ENCODE results near the gene ABCG4. TPM values are rescaled to one million over a fixed set of nuclear protein-coding genes. Genes with fewer than 3 reads are reported as not detected.

ABCG4 gene
- total and polyA plus RNA-seq, 9 of the 15 experiments (the other 6 are each of a cell fraction or from before 2014, with no cell fraction given), result 0.03 to 0.11 (median 0.07) TPM; not detected in 4

DNA sequence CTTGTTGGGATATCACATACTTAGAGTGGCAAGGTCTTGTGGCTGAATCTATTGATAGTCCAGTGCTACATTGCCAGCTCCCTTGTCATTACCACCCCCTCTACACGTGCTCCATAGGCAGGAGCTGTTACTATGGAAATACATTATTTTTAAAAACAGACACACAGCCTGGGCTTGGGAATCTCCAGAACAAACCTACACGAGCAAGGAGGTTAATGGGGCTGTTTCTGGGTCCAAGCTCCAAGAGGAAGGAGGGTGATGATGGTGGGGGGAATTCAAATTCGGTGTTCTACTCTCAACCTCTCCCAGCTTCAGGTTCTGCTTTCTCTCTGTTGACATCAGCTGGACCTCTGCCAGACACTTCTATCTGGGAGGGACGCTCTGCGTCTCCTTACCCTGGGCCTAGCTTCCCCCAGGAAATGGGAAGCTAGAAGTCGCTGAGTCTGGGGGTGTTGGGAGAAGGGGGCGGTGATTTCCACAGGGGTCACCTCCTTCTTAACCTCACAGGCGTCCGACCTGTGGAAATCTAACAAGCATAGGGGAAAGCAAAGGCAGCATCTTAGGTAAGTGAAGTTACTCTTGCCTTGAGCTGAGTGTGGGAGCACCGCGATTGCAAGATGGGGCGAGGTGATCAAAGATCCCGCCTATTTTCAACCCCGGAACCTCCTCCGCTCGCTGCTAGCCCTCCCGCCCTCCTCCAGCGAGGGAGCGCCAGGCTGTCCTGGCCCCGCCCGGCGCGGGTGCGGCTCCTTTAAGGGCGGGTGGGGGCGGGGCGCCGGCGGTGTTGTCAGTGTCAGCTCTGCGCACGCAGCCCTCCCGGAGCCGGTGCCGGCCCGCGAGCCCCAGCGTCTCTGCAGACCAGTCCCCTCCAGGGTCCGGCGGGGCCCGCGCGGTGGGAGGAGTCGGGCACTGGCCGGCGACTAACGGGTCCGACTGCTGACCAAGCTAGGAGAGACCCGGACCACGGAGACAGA is 42.0 kb upstream of the ABCG4 start, which contains the start of gene C2CD2L (continued):
- no peak for TF ChIP-seq ZNF41 (CRISPR knock-in tag; conservative IDR thresholded peaks at IDR 0.05)
- TF ChIP-seq, protein P1, sequence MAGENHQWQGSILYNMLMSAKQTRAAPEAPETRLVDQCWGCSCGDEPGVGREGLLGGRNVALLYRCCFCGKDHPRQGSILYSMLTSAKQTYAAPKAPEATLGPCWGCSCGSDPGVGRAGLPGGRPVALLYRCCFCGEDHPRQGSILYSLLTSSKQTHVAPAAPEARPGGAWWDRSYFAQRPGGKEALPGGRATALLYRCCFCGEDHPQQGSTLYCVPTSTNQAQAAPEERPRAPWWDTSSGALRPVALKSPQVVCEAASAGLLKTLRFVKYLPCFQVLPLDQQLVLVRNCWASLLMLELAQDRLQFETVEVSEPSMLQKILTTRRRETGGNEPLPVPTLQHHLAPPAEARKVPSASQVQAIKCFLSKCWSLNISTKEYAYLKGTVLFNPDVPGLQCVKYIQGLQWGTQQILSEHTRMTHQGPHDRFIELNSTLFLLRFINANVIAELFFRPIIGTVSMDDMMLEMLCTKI (IDR thresholded peaks at IDR 0.05; ENCODE audit: partially characterized antibody), result no peak
- TF ChIP-seq, protein P2, sequence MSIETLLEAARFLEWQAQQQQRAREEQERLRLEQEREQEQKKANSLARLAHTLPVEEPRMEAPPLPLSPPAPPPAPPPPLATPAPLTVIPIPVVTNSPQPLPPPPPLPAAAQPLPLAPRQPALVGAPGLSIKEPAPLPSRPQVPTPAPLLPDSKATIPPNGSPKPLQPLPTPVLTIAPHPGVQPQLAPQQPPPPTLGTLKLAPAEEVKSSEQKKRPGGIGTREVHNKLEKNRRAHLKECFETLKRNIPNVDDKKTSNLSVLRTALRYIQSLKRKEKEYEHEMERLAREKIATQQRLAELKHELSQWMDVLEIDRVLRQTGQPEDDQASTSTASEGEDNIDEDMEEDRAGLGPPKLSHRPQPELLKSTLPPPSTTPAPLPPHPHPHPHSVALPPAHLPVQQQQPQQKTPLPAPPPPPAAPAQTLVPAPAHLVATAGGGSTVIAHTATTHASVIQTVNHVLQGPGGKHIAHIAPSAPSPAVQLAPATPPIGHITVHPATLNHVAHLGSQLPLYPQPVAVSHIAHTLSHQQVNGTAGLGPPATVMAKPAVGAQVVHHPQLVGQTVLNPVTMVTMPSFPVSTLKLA (conservative IDR thresholded peaks at IDR 0.05), result peak; percentile 72 to 81
- TF ChIP-seq FOXK2 (conservative IDR thresholded peaks at IDR 0.05 in 1 of 2, IDR thresholded peaks at IDR 0.05 in 1 of 2; ENCODE audit: low read depth in 2 of 2), result peak; percentile 68 to 76; a peak in 3 of 4 replicates
- TF ChIP-seq, protein P3, sequence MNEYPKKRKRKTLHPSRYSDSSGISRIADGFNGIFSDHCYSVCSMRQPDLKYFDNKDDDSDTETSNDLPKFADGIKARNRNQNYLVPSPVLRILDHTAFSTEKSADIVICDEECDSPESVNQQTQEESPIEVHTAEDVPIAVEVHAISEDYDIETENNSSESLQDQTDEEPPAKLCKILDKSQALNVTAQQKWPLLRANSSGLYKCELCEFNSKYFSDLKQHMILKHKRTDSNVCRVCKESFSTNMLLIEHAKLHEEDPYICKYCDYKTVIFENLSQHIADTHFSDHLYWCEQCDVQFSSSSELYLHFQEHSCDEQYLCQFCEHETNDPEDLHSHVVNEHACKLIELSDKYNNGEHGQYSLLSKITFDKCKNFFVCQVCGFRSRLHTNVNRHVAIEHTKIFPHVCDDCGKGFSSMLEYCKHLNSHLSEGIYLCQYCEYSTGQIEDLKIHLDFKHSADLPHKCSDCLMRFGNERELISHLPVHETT (CRISPR knock-in tag; conservative IDR thresholded peaks at IDR 0.05 in 1 of 2, IDR thresholded peaks at IDR 0.05 in 1 of 2), result peak in 1 of 2 experiments; percentile 75; a peak in 2 of 4 replicates
- peak; percentile 76 for TF ChIP-seq MEIS2 (IDR thresholded peaks at IDR 0.05; ENCODE audit: partially characterized antibody)
- TF ChIP-seq SMAD4 (CRISPR knock-in tag; conservative IDR thresholded peaks at IDR 0.05), result peak; percentile 52; the same call in 1 of the 2 replicates
- TF ChIP-seq ZNF445 (CRISPR knock-in tag; IDR thresholded peaks at IDR 0.05; ENCODE audit: low read depth), result no peak
- TF ChIP-seq ZNF699 (CRISPR knock-in tag; IDR thresholded peaks at IDR 0.05; ENCODE audit: insufficient replicate concordance), result no peak
- TF ChIP-seq STAT5B (CRISPR knock-in tag; IDR thresholded peaks at IDR 0.05), result no peak
- TF ChIP-seq, protein P4, sequence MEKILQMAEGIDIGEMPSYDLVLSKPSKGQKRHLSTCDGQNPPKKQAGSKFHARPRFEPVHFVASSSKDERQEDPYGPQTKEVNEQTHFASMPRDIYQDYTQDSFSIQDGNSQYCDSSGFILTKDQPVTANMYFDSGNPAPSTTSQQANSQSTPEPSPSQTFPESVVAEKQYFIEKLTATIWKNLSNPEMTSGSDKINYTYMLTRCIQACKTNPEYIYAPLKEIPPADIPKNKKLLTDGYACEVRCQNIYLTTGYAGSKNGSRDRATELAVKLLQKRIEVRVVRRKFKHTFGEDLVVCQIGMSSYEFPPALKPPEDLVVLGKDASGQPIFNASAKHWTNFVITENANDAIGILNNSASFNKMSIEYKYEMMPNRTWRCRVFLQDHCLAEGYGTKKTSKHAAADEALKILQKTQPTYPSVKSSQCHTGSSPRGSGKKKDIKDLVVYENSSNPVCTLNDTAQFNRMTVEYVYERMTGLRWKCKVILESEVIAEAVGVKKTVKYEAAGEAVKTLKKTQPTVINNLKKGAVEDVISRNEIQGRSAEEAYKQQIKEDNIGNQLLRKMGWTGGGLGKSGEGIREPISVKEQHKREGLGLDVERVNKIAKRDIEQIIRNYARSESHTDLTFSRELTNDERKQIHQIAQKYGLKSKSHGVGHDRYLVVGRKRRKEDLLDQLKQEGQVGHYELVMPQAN (IDR thresholded peaks at IDR 0.05; ENCODE audit: borderline replicate concordance), result peak; percentile 17; the same call in 1 of the 2 replicates
- TF ChIP-seq, protein P5, sequence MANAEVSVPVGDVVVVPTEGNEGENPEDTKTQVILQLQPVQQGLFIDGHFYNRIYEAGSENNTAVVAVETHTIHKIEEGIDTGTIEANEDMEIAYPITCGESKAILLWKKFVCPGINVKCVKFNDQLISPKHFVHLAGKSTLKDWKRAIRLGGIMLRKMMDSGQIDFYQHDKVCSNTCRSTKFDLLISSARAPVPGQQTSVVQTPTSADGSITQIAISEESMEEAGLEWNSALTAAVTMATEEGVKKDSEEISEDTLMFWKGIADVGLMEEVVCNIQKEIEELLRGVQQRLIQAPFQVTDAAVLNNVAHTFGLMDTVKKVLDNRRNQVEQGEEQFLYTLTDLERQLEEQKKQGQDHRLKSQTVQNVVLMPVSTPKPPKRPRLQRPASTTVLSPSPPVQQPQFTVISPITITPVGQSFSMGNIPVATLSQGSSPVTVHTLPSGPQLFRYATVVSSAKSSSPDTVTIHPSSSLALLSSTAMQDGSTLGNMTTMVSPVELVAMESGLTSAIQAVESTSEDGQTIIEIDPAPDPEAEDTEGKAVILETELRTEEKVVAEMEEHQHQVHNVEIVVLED (CRISPR knock-in tag; IDR thresholded peaks at IDR 0.05), result no peak
- no peak for TF ChIP-seq RBM17 (IDR thresholded peaks at IDR 0.05; ENCODE audit: borderline replicate concordance, low read depth, low read length)
- 0 out of 2 replicates have a peak, but pooled peaks have one; percentile 36 for TF ChIP-seq DMBX1 (CRISPR knock-in tag; IDR thresholded peaks at IDR 0.05; ENCODE audit: borderline replicate concordance)
- TF ChIP-seq TBP (optimal IDR thresholded peaks at IDR 0.05; ENCODE audit: low read depth, low read length), result peak; percentile 79
- TF ChIP-seq MIER1 (IDR thresholded peaks at IDR 0.05; ENCODE audit: low read depth), result no peak
- TF ChIP-seq ILF3 (IDR thresholded peaks at IDR 0.05; ENCODE audit: borderline replicate concordance), result no peak
